GM21381 (cell line): ENCODE measurements around the gene ECT2.
A peak's percentile ranks its signal among the peaks of the same experiment; 100 is the strongest.
"Not testable (repeated sequence)": the region's sequence is repeated elsewhere in the genome, so short reads cannot be mapped to it uniquely, and the experiment has no call there.

Source experiments
- ATAC-seq: cut with Tn5 transposase; IDR thresholded peaks from one replicate; pipeline ENCODE4 v1.9.1; 2021; ENCODE audit warnings: mild to moderate bottlenecking, moderate library complexity; ENCODE audit not compliant: unreplicated experiment

Gene ECT2

GRCh38 chr3:172750368-172751174 is at the start of gene ECT2:
ECT2 (plus strand) TSS chr3:172750726; CDS start chr3:172754531, 3,805 bp downstream.
- ATAC-seq, result peak; percentile 95

GRCh38 chr3:172700936-172701455 is 49.5 kb upstream of the ECT2 start:
- ATAC-seq, result no peak

- ATAC-seq, result no peak
Measured at GRCh38 chr3:172701751-172702150, 48.8 kb upstream of the ECT2 start.

- ATAC-seq, result no peak
Measured at GRCh38 chr3:172702256-172702655, 48.3 kb upstream of the ECT2 start.

- ATAC-seq, result not testable (repeated sequence)
Measured at GRCh38 chr3:172702731-172703130, 47.8 kb upstream of the ECT2 start.

- ATAC-seq, result no peak
Measured at GRCh38 chr3:172704001-172704400, 46.5 kb upstream of the ECT2 start.

- ATAC-seq, result no peak
Measured at GRCh38 chr3:172705170-172705569, 45.4 kb upstream of the ECT2 start.

- no peak for ATAC-seq
Measured at GRCh38 chr3:172707030-172707429, 43.5 kb upstream of the ECT2 start.

GRCh38 chr3:172707967-172708366 is 42.6 kb upstream of the ECT2 start:
- ATAC-seq, result no peak

GRCh38 chr3:172708921-172709773 is 41.4 kb upstream of the ECT2 start:
- no peak for ATAC-seq

- no peak for ATAC-seq
Measured at GRCh38 chr3:172709774-172710663, 40.5 kb upstream of the ECT2 start.

GRCh38 chr3:172710664-172711453 is 39.7 kb upstream of the ECT2 start, which contains the start of gene NCEH1:
NCEH1 (minus strand) TSS chr3:172711067; CDS start chr3:172710984, 83 bp downstream.
- ATAC-seq, result peak; percentile 100

- peak; percentile 0 for ATAC-seq
Measured at GRCh38 chr3:172711454-172711795, 39.1 kb upstream of the ECT2 start.

- ATAC-seq, result no peak
Measured at GRCh38 chr3:172713316-172713715, 37.2 kb upstream of the ECT2 start.

- ATAC-seq, result no peak
Measured at GRCh38 chr3:172716476-172716875, 34.0 kb upstream of the ECT2 start.

- ATAC-seq, result no peak
Measured at GRCh38 chr3:172717493-172718088, 32.9 kb upstream of the ECT2 start.

GRCh38 chr3:172722536-172723040 is 27.9 kb upstream of the ECT2 start:
- not testable (repeated sequence) for ATAC-seq

- ATAC-seq, result no peak
Measured at GRCh38 chr3:172726380-172726779, 24.1 kb upstream of the ECT2 start.

GRCh38 chr3:172735014-172735413 is 15.5 kb upstream of the ECT2 start:
- ATAC-seq, result no peak
